ENCODE measurements around the gene ADAMTS14. TPM values are rescaled to one million over a fixed set of nuclear protein-coding genes. Genes with fewer than 3 reads are reported as not detected.

The ADAMTS14 gene
- total RNA-seq, 2 experiments from 2014 or later, result 0.03 TPM; not detected in 1

- Histone ChIP-seq H3K4me1 (ENCODE audit: insufficient read depth, low read length, poor library complexity, severe bottlenecking) (peaks cover 9% of the 10 kb centered on the region), H3K4me3 (ENCODE audit: low read depth, low read length, poor library complexity, severe bottlenecking) (no peak overlapping the region), H3K9me2 (ENCODE audit: insufficient read depth, low read length) (no peaks in the 10 kb centered on the region), H4K20me1 (ENCODE audit: insufficient read depth, low read length) (no peaks in the 10 kb centered on the region), H2AFZ (ENCODE audit: low read length) (no peak overlapping the region), H3K4me2 (ENCODE audit: low read length) (no peak overlapping the region), H3K9me3 (ENCODE audit: low read length) (no peaks in the 10 kb centered on the region), H3K79me2 (ENCODE audit: insufficient read depth, low read depth, low read length) (no peaks in the 10 kb centered on the region), H3K27ac (ENCODE audit: low read depth, low read length, poor library complexity, severe bottlenecking) (no peak overlapping the region), H3K36me3 (ENCODE audit: insufficient read depth, low read length) (no peaks in the 10 kb centered on the region)
- CTCF ChIA-PET (ENCODE audit: unreplicated experiment), result interaction anchor here (0.7 kb wide), 1 partner anchor 83 kb away, joined by 3 read pairs; no protein-coding TSS in a partner anchor
- BruUV-seq (replicated peaks), result no TSS peak
- POLR2A ChIA-PET, result interaction anchor here (0.5 to 0.6 kb wide), 4 partner anchors 9 to 760 kb away, joined by 3 to 7 read pairs (median 4); no protein-coding TSS in a partner anchor
- DNase-seq (ENCODE audit: low spot score), result peak; percentile 78
- TF ChIP-seq CTCF (conservative IDR thresholded peaks at IDR 0.05; ENCODE audit: low read length) (peak; percentile 87), EZH2phosphoT487 (IDR thresholded peaks at IDR 0.05; ENCODE audit: borderline replicate concordance, low read depth, low read length) (no peak)
- intact Hi-C loops (cut with micrococcal nuclease; ENCODE audit: unreplicated experiment), result loop anchor here (1.0 to 10.0 kb wide), 4 partner anchors 134 to 298 kb away; no protein-coding TSS in a partner anchor
These were observed 86.6 kb downstream of the ADAMTS14 start for GRCh38 chr10:70758757-70759514.

GRCh38 chr10:70759781-70760180, 87.5 kb downstream of the ADAMTS14 start:
- H4K20me1 ChIP-seq (ENCODE audit: insufficient read depth, low read length), result no peaks in the 10 kb centered on the region
- no peaks in the 10 kb centered on the region for H3K79me2 ChIP-seq (ENCODE audit: insufficient read depth, low read depth, low read length)
- H3K4me2 ChIP-seq (ENCODE audit: low read length), result no peak overlapping the region
- TF ChIP-seq CTCF (conservative IDR thresholded peaks at IDR 0.05; ENCODE audit: low read length) (no peak), EZH2phosphoT487 (IDR thresholded peaks at IDR 0.05; ENCODE audit: borderline replicate concordance, low read depth, low read length) (no peak)
- H2AFZ ChIP-seq (ENCODE audit: low read length), result no peak overlapping the region
- peaks cover 9% of the 10 kb centered on the region for H3K4me1 ChIP-seq (ENCODE audit: insufficient read depth, low read length, poor library complexity, severe bottlenecking)
- H3K27ac ChIP-seq (ENCODE audit: low read depth, low read length, poor library complexity, severe bottlenecking), result no peak overlapping the region
- intact Hi-C loops (cut with micrococcal nuclease; ENCODE audit: unreplicated experiment), result loop anchor here (1.0 to 10.0 kb wide), 4 partner anchors 135 to 298 kb away; no protein-coding TSS in a partner anchor
- DNase-seq (ENCODE audit: low spot score), result peak; percentile 47
- ChIA-PET CTCF (ENCODE audit: unreplicated experiment) (interaction anchor here (0.6 kb wide), 1 partner anchor 13 kb away, joined by 9 read pairs; no protein-coding TSS in a partner anchor), POLR2A (interaction anchor here (0.5 to 1.0 kb wide), 3 partner anchors 197 to 202 kb away, joined by 3 to 4 read pairs (median 3); no protein-coding TSS in a partner anchor)
- no peaks in the 10 kb centered on the region for H3K9me2 ChIP-seq (ENCODE audit: insufficient read depth, low read length)
- BruUV-seq (replicated peaks), result no TSS peak
- H3K36me3 ChIP-seq (ENCODE audit: insufficient read depth, low read length), result no peaks in the 10 kb centered on the region
- H3K9me3 ChIP-seq (ENCODE audit: low read length), result no peaks in the 10 kb centered on the region
- H3K4me3 ChIP-seq (ENCODE audit: low read depth, low read length, poor library complexity, severe bottlenecking), result no peak overlapping the region

Data from OCI-LY7 (cell line).